ENCODE results near the gene COL28A1. TPM values are rescaled to one million over a fixed set of nuclear protein-coding genes. Genes with fewer than 3 reads are reported as not detected.

COL28A1 gene
- total RNA-seq, 1 experiment from 2014 or later: 0.81 TPM

GRCh38 chr7:7517754-7518153 is 17.9 kb downstream of the COL28A1 start:
- DNase-seq (ENCODE audit: low spot score): no peak
- Mint-ChIP-seq H3K27ac (no peak overlapping the region), H3K4me3 (no peak overlapping the region), H3K36me3 (no peaks in the 10 kb centered on the region), H3K4me1 (peaks cover 3% of the 10 kb centered on the region), H3K9me3 (no peaks in the 10 kb centered on the region), H3K27me3 (ENCODE audit: low read depth) (no peaks in the 10 kb centered on the region)
- ChIA-PET POLR2A (no interaction called here), CTCF (no interaction called here)
- ATAC-seq: no peak
- no peak for TF ChIP-seq RELA (CRISPR knock-in tag; IDR thresholded peaks at IDR 0.05; ENCODE audit: borderline replicate concordance)

GRCh38 chr7:7516662-7517061 is 19.0 kb downstream of the COL28A1 start:
- Mint-ChIP-seq H3K4me3 (no peak overlapping the region), H3K4me1 (peaks cover 6% of the 10 kb centered on the region), H3K36me3 (no peaks in the 10 kb centered on the region), H3K9me3 (no peaks in the 10 kb centered on the region), H3K27me3 (ENCODE audit: low read depth) (no peaks in the 10 kb centered on the region), H3K27ac (no peak overlapping the region)
- CTCF ChIA-PET: no interaction called here
- POLR2A ChIA-PET: no interaction called here
- no peak for ATAC-seq
- DNase-seq (ENCODE audit: low spot score): no peak
- TF ChIP-seq HMGXB4 (CRISPR knock-in tag; IDR thresholded peaks at IDR 0.05) (no peak), ZBTB43 (CRISPR knock-in tag; IDR thresholded peaks at IDR 0.05) (no peak), HMGA2 (CRISPR knock-in tag; IDR thresholded peaks at IDR 0.05) (no peak), KAT7 (CRISPR knock-in tag; IDR thresholded peaks at IDR 0.05; ENCODE audit: borderline replicate concordance) (no peak), ZMAT4 (CRISPR knock-in tag; IDR thresholded peaks at IDR 0.05) (no peak), FOXJ3 (CRISPR knock-in tag; IDR thresholded peaks at IDR 0.05; ENCODE audit: borderline replicate concordance) (no peak), JUN (CRISPR knock-in tag; IDR thresholded peaks at IDR 0.05) (no peak), FOXP1 (CRISPR knock-in tag; IDR thresholded peaks at IDR 0.05; ENCODE audit: borderline replicate concordance) (no peak), MYBL2 (CRISPR knock-in tag; IDR thresholded peaks at IDR 0.05) (no peak), ZNF425 (CRISPR knock-in tag; conservative IDR thresholded peaks at IDR 0.05) (no peak), ZNF263 (CRISPR knock-in tag; IDR thresholded peaks at IDR 0.05; ENCODE audit: low read depth) (no peak), ZNF423 (CRISPR knock-in tag; IDR thresholded peaks at IDR 0.05) (no peak), ZNF281 (CRISPR knock-in tag; IDR thresholded peaks at IDR 0.05) (no peak), ERG (CRISPR knock-in tag; IDR thresholded peaks at IDR 0.05) (no peak), SOX15 (CRISPR knock-in tag; IDR thresholded peaks at IDR 0.05) (no peak), IRF2 (CRISPR knock-in tag; IDR thresholded peaks at IDR 0.05; ENCODE audit: borderline replicate concordance, low read depth) (no peak), NR1H2 (CRISPR knock-in tag; IDR thresholded peaks at IDR 0.05) (no peak), ZNF512 (CRISPR knock-in tag; IDR thresholded peaks at IDR 0.05; ENCODE audit: borderline replicate concordance) (no peak), E2F1 (CRISPR knock-in tag; IDR thresholded peaks at IDR 0.05) (no peak)
